Measurements from ENCODE around the gene DRGX. TPM values are rescaled to one million over a fixed set of nuclear protein-coding genes. Genes with fewer than 3 reads are reported as not detected.

The DRGX gene
- total and polyA plus RNA-seq, 10 of the 15 experiments (the other 5 are each of a cell fraction or from before 2014, with no cell fraction given): not detected

- TF ChIP-seq, protein P1, sequence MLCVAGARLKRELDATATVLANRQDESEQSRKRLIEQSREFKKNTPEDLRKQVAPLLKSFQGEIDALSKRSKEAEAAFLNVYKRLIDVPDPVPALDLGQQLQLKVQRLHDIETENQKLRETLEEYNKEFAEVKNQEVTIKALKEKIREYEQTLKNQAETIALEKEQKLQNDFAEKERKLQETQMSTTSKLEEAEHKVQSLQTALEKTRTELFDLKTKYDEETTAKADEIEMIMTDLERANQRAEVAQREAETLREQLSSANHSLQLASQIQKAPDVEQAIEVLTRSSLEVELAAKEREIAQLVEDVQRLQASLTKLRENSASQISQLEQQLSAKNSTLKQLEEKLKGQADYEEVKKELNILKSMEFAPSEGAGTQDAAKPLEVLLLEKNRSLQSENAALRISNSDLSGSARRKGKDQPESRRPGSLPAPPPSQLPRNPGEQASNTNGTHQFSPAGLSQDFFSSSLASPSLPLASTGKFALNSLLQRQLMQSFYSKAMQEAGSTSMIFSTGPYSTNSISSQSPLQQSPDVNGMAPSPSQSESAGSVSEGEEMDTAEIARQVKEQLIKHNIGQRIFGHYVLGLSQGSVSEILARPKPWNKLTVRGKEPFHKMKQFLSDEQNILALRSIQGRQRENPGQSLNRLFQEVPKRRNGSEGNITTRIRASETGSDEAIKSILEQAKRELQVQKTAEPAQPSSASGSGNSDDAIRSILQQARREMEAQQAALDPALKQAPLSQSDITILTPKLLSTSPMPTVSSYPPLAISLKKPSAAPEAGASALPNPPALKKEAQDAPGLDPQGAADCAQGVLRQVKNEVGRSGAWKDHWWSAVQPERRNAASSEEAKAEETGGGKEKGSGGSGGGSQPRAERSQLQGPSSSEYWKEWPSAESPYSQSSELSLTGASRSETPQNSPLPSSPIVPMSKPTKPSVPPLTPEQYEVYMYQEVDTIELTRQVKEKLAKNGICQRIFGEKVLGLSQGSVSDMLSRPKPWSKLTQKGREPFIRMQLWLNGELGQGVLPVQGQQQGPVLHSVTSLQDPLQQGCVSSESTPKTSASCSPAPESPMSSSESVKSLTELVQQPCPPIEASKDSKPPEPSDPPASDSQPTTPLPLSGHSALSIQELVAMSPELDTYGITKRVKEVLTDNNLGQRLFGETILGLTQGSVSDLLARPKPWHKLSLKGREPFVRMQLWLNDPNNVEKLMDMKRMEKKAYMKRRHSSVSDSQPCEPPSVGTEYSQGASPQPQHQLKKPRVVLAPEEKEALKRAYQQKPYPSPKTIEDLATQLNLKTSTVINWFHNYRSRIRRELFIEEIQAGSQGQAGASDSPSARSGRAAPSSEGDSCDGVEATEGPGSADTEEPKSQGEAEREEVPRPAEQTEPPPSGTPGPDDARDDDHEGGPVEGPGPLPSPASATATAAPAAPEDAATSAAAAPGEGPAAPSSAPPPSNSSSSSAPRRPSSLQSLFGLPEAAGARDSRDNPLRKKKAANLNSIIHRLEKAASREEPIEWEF (IDR thresholded peaks at IDR 0.05; ENCODE audit: insufficient replicate concordance, low read depth, low read length): no peak
- no peak for TF ChIP-seq EGR1 (IDR thresholded peaks at IDR 0.05; ENCODE audit: borderline replicate concordance in 1 of 2, low read depth in 2 of 2, low read length in 2 of 2)
- TF ChIP-seq HDAC2 (IDR thresholded peaks at IDR 0.05): no peak
- no peak for TF ChIP-seq POLR2AphosphoS2 (IDR thresholded peaks at IDR 0.05; ENCODE audit: low read depth, low read length)
- no peak for TF ChIP-seq IRF5 (IDR thresholded peaks at IDR 0.05; ENCODE audit: borderline replicate concordance)
- no peak for TF ChIP-seq EED (IDR thresholded peaks at IDR 0.05; ENCODE audit: low read depth)
- TF ChIP-seq RFX5 (IDR thresholded peaks at IDR 0.05; ENCODE audit: low read depth, low read length): no peak
- TF ChIP-seq ATF2 (IDR thresholded peaks at IDR 0.05; ENCODE audit: low read length): no peak
Observed at GRCh38 chr10:49433069-49433468, 37.2 kb upstream of the DRGX start (continued).

Measured in GM12878 (cell line).